GM21360 (cell line): ENCODE measurements around the gene AGBL5.

Source experiments
- ATAC-seq: cut with Tn5 transposase; IDR thresholded peaks from one replicate; pipeline ENCODE4 v1.9.1; 2021; ENCODE audit warnings: mild to moderate bottlenecking, moderate library complexity; ENCODE audit not compliant: unreplicated experiment

AGBL5 gene

DNA sequence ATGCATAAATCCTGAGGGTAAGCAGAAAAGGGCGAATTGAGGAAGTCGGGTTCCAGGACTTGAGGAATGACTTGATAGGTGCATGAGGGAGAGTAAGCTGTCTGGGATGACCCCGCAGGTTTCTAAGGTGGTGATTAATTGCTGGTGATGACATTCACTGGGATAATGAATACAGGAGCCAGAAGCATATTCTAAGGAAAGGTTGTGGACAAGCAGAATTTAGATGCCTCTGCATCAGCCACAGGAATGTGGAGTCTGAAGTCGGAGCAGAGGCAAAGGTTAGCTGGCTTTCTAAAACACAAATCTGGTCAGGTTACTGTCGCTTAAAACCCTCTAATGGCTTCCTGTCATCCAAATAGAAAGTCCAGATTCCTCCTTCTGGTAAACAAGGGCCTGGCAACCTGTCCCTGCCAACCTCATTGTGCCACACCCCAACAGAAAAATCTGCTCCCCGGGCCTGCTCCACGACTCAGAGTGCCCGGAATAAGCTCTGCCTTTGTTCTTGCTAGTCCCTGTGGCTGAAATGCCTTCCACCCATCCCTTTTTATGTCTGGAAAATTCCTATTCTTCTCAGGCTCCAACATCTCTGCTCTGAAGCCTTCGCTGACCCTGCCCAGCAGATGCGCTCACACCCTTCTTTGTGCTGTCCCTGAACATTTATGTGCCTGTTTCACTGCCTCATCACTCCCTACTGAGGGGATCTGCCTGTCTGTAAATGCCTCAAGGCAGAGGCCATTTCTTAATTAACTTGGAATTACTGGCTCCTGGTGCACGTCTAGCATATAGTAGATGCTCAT, 30.0 kb upstream of the AGBL5 start:
- no peak for ATAC-seq

DNA sequence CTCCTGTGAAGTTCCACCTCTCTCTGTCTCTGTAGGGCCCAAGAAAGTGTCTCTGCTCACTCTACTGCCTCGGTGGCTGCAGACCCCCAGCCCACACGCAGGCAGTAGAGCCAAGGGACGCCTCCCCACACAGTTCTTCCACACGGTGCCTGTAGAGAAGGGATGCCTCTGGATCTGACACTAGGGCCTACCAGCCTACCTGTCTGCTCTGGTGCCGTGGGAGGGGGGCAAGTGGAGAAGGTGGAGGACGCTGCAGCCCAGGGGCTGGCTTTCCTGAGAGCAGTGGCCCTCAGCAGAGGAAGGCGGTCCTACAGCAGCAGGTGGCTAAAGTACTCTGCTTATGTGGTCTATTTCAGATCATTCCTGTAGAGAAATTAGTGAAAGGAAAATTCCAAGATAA, 27.7 kb upstream of the AGBL5 start:
- no peak for ATAC-seq

DNA sequence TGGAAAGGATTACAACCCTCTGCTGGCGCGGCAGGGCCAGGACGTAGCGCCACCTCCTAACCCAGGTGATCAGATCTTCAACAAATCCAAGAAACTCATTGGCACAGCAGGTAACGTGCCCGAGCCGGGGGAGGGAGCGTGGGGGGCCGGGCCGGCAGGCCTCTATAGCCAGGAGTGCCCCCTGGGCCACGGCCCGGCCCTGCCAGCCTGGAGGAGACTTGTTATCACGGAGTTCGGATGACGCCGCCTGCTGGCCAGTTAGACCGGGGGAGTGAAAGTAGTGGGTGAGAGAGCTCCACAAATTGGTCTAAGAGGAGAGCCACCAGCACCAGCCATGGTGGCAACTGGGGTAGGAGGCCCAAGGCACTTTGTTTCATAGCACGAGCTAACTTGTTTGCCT, 27.3 kb upstream of the AGBL5 start:
- ATAC-seq: no peak

DNA sequence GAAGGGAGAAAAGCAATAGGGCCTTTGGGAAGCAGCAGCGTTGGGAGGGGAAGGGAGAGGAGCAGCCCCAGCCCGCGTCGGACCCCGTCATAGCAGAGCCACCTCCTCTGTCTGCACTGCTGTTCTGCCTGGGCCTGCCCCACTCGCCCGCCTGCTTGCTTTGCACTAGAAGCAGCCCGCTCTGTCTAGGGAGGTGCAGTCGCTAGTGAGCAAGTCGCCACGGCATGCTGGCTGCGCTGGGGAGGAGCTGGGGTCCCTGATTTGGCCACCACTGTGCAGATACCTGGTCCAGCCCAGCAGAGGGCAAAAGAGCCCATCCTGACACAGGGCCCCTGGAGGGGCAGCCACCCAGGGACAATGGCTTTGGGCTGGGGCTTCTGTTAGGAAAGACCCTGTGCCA, 26.7 kb upstream of the AGBL5 start:
- no peak for ATAC-seq

DNA sequence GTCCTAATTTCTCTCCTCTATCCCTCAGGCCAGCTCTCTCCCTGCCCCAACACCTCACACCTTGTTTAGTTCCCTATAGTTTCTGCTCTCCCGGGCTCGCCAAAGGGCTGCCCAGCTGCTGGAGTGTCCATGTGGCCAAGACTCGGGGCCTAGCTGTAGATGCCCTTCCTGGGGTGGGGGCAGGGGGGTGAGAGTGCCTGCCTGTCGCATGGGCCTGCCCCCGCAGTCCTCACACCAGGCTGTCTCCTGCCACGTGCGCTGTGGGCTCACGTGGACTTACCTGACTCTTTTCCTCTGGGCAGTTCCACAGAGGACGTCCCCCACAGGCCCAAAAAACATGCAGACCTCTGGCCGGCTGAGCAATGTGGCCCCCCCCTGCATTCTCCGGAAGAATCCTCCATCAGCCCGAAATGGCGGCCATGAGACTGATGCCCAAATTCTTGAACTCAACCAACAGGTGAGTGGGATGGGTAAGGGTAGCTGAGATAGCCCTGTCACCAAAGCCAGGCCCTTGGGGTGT, 26.1 kb upstream of the AGBL5 start:
- ATAC-seq: no peak

DNA sequence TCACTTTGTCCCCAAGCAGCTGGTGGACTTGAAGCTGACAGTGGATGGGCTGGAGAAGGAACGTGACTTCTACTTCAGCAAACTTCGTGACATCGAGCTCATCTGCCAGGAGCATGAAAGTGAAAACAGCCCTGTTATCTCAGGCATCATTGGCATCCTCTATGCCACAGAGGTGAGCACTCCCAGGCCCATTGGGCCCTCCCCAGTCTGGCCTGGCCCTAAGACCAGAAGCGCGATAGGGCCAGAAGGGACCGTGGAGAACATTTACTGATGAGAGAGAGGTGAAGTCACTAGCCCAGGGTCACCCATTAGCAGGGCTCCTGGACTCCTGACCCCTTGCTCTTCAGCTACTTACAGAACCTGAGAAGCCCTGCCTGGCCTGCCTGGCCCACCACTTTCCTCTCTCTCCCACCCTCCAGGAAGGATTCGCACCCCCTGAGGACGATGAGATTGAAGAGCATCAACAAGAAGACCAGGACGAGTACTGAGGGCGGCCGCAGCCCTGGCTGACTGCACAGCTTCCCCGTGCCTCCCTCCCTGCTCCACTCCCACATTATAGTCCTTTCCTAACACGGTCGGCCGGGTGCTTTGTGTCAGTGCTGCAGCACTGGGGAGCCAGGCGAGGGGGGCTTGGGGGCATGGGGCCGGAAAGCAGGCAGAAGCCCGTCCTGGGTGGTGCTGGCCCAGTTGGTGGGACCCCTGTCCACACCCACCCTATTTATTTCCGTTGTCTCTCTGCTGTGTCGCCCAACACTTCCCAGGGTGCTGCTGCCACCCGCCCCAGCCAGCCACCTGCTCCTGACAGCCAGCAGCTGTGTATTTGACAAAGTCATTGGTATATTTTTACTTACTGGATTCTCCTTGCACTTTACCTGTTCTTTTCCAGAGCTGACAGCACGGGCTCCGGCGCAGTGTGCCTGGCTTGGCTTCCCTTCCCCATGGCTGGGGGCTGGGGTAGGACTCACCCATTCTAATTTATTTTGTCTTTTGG, 25.3 kb upstream of the AGBL5 start:
- no peak for ATAC-seq

DNA sequence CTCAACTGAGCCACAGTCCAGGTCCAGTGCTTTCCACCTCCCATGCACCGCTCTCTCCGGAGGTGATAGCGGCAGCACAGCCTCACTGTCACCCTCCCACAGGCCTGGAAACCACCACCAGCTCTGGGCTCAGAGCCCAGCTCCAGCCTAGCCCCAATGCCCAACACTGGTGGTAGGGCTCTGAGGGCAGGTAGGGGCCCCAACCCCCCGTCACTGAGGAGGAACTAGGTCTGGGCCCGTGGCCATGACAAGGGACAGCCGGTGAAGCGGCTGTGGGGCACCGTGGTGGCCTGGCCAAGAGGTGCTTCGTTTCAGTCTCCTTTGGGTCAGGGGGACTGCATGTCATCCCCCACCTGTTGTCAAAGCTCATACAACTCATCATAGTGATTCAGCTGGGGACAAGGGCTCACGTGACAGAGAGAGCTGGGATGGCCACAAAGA, 24.2 kb upstream of the AGBL5 start:
- ATAC-seq: no peak

DNA sequence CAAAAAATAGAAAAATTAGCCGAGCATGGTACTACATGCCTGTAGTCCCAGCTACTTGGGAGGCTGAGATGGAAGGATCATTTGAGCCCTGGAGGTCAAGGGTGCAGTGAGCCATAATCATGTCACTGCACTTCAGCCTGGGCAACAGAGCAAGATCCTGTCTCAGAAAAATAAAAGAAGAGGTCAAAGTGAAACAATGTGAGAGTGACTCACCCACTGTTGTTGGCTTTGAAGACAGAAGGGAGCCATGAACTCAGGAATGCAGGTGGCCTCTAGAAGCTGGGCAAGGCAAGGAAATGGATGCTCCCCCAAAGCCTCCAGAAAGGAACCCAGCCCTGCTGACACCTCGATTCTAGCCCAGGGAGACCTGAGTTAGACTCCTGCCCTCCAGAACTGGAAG, 22.4 kb upstream of the AGBL5 start:
- ATAC-seq: no peak

DNA sequence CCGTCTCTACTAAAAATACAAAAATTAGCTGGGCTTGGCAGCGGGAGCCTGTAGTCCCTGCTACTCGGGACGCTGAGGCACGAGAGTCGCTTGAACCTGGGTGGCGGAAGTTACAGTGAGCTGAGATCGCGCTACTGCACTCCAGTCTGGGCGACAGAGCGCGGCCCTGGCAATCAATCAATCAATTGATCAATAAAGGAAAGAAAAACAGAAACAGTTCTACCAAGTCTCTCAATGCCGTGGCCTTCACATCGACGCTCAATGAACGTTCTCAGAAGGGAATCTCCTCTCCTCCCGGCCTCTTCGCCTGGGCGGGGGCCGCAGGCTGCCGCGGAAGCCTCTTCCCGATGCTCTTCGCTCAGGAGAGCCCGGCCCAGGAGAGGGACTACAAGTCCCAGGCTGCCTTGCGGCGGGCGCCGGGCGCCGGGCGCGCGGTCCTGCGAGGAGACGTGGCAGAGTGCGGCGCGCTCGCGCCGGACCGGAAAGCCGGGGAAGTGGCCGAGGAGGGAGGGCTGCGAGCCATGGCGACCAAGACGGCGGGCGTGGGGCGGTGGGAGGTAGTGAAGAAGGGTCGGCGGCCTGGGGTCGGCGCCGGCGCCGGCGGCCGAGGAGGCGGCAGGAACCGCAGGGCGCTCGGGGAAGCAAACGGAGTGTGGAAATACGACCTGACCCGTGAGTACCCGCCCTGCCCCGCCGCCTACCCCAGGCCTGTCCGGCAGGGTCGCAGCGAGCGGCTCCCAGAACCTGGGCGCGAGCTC, 18.8 kb upstream of the AGBL5 start, which contains the start of gene TMEM214:
Gene TMEM214 (plus strand): TSS at position 471 of the 758 bp plus-strand sequence. CDS start 51 bp downstream, at position 522.
- ATAC-seq: peak; percentile 77

DNA sequence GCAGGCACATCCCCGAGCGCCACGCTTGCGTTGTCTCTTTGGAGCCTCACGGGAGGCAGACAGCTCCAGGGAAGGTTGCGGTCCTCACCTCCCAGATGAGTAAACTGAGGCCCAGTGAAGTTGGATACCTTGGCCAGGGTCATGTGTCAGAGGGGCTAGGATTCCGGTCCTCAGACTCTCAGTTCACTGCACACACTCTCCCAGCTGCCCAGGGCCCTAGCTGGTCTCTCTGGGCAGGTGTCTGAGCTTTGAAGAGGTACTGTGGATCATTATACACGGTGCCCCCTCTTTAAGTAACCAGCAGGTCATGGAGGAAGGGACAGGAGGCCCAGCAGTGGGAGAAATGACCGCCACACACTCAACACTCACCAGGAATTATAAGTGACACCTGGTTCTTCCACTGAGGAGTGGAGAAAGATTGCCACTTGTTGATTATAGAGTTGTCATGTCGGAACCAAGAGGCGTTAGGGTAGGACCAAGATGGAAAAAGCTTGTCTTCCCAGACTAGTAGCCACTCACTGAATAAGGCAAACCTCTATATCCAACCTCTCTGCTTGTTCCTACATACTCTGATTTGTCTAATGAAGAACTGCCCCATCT, 18.1 kb upstream of the AGBL5 start:
- ATAC-seq: no peak

DNA sequence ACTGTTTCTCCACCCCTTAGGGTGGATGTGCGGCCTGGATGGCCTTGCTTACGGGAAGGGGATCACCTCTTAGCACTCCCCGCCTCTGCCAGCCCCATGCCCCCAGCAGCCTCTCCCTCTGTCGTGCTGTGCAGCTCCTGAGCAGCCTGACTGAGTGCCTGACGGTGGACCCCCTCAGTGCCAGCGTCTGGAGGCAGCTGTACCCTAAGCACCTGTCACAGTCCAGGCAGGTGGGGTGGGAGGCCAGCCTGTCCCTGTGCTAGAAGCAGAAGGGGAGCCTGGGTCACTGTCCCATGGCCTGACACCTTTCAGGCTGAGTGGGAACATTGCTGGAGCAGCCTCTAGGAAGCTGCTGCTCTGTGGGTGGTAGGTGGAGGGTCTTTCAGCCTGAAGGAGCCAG, 13.5 kb upstream of the AGBL5 start:
- ATAC-seq: no peak

DNA sequence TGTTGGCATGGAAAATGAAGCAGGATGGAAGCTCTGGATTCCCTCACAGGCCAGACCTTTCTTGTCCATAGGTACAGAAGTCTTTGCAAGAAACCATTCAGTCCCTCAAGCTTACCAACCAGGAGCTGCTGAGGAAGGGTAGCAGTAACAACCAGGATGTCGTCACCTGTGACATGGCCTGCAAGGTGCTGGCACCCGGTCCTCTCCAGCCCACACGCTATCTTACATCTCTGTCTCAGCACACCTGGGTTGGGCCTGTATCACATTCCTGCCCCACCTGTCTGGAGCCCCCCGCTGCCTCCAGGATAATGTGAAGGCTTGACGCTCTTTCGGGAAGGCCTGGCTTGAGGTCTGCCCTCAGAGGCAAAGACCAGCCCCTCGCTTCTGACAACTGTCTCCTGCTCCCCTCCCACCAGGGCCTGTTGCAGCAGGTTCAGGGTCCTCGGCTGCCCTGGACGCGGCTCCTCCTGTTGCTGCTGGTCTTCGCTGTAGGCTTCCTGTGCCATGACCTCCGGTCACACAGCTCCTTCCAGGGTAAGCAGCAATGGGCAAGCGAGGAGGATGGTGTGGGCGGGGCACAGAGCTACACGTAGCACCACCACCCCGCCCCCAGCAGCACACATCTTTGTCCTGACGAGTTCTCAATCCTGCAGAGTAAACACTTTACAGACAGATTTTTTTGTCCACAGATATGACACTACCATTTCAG, 12.7 kb upstream of the AGBL5 start:
- ATAC-seq: no peak

DNA sequence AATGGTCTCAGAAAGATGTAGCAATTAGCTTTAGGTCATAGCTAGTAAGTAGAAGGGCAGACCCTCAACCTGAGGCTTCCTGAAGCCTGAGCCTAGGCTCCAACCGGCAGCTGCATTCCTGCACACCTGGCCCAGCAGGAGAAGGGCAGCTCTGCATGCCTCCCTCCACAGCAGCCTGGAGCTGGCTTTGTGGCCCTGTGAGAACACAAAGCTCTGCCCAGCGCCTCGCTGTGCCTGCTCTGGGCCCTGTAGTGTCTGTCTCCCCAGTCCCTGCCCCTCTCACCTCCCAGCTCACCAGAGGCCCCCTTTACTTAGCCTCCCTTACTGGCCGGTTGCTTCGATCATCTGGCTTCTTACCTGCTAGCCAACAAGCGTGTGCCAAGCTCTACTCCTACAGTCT, 12.0 kb upstream of the AGBL5 start:
- ATAC-seq: no peak

DNA sequence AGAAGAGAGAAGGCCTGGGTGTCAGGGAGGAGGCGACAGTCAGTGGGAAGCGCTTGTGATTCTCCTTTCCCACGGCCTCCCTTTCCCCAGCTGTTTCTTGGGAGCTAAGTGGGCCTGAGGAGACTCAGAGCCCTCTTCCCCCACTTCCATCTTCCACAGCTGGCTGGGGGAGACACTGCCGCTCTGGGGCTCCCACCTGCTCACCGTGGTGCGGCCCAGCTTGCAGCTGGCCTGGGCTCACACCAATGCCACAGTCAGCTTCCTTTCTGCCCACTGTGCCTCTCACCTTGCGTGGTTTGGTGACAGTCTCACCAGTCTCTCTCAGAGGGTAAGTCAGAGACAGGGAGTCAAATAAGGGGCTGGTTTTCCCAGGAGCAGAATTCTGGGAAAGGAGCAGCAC, 11.6 kb upstream of the AGBL5 start:
- ATAC-seq: no peak

DNA sequence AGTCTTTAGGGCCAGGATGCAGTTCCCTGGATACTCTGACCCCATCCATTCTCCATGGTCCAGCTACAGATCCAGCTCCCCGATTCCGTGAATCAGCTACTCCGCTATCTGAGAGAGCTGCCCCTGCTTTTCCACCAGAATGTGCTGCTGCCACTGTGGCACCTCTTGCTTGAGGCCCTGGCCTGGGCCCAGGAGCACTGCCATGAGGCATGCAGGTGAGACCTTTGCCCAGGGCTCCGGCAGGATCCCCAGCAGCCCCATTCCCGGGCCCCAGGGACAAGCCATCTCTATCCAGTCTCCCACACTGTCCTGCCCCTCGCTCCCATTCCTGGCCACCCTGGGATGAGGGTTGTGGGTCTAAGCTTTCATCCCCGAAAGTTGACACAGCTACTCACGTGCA, 11.2 kb upstream of the AGBL5 start:
- ATAC-seq: no peak

DNA sequence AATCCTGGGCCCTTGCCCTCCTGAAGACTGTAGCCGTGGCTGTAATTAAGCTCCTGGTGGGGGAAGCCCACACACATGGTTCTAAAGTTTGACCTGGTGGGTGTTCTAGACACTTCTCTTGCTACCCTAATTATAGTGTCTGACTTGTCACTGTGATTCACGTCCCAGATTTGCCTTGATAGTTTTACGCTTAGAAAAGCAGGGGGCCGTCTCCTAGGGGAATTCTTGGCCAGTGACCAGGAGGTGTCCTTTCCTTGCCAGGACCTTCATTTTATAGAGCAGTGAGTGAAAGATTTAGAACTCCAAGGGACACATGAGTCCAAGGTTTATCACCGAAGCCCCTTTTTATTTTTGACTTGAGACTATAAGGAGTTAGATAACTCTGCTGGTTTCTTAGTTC, 9.7 kb upstream of the AGBL5 start:
- ATAC-seq: peak; percentile 11

DNA sequence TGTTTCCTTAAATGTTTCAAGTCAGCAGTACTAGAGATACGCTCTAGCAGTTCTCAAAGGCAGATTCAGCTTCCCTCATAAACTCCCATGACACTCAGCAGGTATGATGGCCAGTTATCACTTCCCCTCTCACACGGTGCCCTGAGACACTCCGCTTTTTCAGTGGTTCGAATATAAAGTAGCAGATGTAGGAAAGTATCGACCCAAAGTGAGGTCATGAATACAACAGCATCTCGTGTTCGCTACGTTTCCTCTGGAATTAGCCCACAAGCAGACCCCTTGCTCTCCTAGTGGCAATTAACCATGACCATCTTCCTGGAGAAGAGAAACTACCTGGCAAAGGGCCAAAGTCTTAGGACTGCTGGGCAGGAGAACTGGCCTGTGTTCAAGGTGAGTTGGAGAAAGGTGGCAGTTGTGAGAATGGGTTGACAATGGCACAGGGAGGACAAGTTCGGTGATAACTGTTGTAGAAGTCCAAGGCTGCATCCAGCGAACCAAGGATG, 9.3 kb upstream of the AGBL5 start:
- ATAC-seq: peak; percentile 53

DNA sequence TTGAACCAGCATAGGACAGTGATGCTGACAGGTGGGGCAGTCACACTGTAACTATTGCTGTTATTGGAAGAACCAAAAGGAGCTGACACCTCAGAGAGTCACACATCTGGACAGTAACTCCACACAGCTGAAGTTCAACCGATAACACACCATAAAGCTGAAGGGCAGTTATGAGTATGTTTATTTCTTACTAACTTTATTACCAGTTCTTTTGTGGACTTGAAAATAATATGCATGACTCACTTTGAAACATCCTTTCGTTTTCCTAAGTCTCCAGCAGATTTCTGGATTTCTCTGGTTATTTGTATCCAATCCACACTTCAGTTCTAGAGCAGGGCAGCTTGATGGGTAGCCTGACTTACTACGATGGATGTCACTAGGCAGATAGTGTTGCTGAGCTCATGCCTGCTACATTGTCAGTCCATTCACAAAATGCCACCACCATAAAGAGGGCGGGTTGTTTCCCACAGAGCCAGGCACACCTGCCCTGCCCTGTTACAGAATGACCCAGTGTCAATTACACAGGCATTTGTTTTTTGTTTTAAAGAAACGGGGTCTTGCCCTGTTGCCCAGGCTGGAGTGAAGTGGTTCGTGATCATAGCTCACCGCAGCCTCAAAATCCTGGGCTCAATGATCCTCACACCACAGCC, 8.4 kb upstream of the AGBL5 start:
- no peak for ATAC-seq
